ENCODE data around the gene FCER1G. TPM values are rescaled to one million over a fixed set of nuclear protein-coding genes. Genes with fewer than 3 reads are reported as not detected.
A peak's percentile ranks its signal among the peaks of the same experiment; 100 is the strongest.
"Not testable (repeated sequence)": the region's sequence is repeated elsewhere in the genome, so short reads cannot be mapped to it uniquely, and the experiment has no call there.

FCER1G gene
- total RNA-seq, 2 donors from 2014 or later: 0.49 to 7.4 TPM

DNA sequence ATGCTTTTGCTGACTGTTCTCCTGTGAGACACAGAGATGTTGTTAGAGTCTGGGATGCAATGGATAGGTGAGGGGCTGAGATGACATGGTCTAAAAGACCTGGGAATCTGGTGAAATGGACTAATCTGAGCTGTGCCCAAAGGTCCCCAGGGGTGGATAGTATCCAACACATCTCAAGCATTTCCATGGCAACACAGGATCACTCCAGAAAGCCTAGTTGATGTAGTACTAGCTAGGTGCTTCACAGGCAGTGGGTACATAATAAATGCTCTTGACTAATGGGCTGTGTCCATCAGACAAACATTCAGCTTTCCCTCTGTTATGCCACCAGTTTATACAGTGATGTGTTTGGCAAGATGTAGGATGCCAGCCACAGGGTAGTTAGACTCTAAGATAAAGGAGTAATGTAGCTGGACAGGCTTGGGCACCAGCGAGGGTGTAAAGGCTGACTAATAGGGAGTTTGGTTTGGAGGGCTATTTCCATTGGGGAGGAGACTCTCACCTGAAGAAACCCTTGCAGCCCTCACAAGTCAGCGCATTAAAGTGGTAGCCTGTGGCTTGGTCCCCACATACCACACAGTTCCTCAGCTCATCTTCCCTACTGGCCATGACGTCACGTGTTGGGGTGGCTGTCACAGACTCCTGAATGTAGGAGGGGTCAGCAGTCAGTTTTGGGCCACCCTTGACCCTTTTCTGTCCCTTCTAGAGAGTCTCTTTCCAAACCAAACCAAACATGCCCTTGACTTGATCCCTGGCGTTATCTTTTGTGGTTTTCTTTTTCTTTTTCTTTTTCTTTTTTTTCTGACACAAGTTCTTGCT is 21.1 kb downstream of the FCER1G start:
- Mint-ChIP-seq H3K27ac (no peak overlapping the region), H3K36me3 (no peaks in the 10 kb centered on the region)

DNA sequence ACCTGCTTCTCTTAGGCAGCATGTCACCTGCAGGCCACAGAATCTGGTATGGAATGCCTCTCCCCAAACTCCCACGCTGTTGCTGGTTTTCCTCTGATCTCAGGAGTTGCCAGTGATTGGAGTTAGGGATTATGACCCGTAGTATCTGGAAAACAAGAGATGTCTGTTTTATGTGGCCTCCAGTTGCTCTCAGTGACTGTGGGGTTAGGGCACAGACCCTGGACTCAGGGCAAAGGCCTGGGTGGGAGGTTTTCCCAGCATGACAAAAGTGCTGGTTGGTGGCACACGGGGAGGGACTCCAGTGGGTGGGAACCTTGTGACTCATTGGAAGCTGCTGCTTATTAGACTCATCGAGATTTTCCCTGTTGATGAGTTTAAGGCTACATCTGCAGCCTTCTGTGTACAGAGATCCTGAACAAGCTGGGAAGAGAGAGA is 23.0 kb downstream of the FCER1G start, which contains the start of gene NR1I3:
NR1I3 (minus strand) TSS at position 165 of the 435 bp plus-strand sequence. CDS start 1,638 bp downstream, outside the sequence.
- Mint-ChIP-seq H3K27ac (no peak within 1 kb of the TSS), H3K9me3 (no peaks in the 10 kb centered on the region), H3K36me3 (no peaks in the 10 kb centered on the region)
- DNase-seq (ENCODE audit: low spot score in 2 of 2) (no peak), ATAC-seq (no peak)

More for the DNA sequence above, 21.1 kb downstream of the FCER1G start:
- no peak for ATAC-seq
- no peaks in the 10 kb centered on the region for H3K9me3 Mint-ChIP-seq
- DNase-seq (ENCODE audit: low spot score in 2 of 2): no peak

DNA sequence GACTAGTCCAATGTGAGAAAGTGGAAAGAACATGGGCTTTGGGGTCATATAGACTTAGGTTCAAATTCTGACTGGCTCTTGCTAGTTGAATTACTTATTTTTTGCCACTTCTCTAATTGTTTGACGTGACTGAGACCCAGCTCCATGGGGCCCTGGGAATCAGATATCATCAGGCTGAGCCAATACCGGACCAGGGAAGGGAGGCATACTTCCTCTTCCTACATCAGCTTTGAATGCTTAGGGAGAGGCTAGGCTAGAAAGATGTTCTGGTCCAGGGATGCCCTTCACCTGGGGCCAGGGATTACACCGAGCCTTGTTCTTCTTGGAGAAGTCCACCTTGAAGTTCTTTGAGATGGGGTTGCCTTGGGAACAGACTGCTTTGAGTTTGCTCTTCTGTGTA is 26.6 kb downstream of the FCER1G start:
- H3K36me3 Mint-ChIP-seq: no peaks in the 10 kb centered on the region

DNA sequence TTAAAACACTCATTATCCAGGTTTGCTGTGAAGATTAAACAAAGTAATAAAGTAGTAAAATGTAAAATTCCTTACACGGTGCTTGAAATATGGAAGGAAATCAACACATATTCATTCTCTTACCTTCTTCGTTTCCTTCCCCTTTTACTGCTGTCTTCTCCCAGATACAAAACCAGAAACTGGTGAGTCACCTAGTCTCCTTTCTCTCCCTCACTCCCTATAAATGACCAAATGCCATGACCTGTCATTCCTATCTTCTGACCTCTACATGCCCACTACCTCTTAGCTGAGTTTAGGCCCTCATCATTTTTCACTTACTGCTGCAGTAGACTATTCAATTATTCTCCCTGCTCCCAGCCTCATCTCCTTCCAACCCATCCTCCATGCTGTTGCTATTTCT is 27.2 kb downstream of the FCER1G start:
- no peak for ATAC-seq
- H3K9me3 Mint-ChIP-seq: no peaks in the 10 kb centered on the region

More for the DNA sequence above, 26.6 kb downstream of the FCER1G start:
- ATAC-seq (no peak), DNase-seq (ENCODE audit: low spot score in 2 of 2) (no peak)
- no peak overlapping the region for H3K27ac Mint-ChIP-seq
- H3K9me3 Mint-ChIP-seq: no peaks in the 10 kb centered on the region

DNA sequence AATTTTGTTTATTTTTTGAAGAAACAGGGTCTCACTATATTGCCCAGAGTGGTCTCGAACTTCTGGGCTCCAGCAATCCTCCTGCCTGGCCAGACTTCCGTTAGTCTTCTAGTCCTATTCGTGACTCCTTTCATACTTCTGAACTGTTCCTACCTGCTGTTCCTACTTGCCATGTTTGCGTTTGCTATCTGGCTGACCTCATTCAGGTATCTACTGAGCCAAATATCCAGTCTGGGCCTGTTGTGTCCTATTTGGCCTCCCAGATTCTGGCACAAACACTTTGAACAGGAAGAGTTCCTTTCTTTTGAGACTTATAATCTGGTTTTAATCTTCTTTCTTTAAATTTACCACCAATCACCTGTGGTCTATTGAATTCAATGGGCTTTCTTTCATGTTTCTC is 29.8 kb downstream of the FCER1G start:
- Mint-ChIP-seq H3K27ac (no peak overlapping the region), H3K9me3 (peaks cover 0 to 3% of the 10 kb centered on the region in 2 donors), H3K36me3 (peaks cover 0 to 3% of the 10 kb centered on the region in 2 donors)
- ATAC-seq (no peak), DNase-seq (ENCODE audit: low spot score in 2 of 2) (no peak)

More for the DNA sequence above, 27.2 kb downstream of the FCER1G start:
- no peak for DNase-seq (ENCODE audit: low spot score in 2 of 2)
- Mint-ChIP-seq H3K36me3 (no peaks in the 10 kb centered on the region), H3K27ac (no peak overlapping the region)

DNA sequence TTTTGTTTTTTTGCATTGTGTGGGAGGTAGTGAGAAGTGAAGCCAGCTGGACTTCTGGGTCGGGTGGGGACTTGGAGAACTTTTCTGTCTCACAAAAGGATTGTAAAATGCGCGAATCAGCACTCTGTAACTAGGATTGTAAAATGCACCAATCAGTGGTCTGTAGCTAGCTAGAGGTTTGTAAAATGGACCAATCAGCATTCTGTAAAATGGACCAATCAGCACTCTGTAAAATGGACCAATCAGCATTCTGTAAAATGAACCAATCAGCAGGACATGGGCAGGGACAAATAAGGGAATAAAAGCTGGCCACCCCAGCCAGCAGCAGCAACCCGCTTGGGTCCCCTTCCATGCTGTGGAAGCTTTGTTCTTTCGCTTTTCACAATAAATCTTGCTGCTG is 35.0 kb downstream of the FCER1G start:
- not testable (repeated sequence) for ATAC-seq; DNase-seq (ENCODE audit: low spot score in 2 of 2); H3K9me3 Mint-ChIP-seq; H3K36me3 Mint-ChIP-seq; H3K27ac Mint-ChIP-seq

DNA sequence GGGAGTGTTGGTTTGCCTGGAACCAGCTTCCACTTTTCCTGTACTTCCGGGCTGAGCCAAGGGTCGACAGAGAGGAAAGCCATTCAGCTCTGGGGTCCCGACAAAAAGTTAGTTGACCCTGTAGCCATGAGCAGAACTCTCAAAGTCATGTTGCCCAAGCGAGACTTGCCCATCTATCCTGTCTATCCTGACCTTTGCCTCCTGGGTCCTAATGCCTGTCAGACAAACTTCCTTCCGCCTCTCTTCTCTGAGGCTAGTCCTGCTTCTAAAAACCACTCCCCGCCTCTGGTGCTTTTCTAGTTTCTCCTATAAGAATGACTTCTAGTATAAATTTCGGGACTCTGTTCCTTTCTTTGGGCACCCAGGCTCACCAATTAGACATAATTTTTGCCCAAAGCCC is 35.7 kb downstream of the FCER1G start:
- Mint-ChIP-seq H3K9me3 (peaks cover 4 to 8% of the 10 kb centered on the region in 2 donors), H3K36me3 (peaks cover 6 to 7% of the 10 kb centered on the region in 2 donors), H3K27ac (no peak overlapping the region)
- DNase-seq (ENCODE audit: low spot score in 2 of 2) (no peak), ATAC-seq (no peak)

DNA sequence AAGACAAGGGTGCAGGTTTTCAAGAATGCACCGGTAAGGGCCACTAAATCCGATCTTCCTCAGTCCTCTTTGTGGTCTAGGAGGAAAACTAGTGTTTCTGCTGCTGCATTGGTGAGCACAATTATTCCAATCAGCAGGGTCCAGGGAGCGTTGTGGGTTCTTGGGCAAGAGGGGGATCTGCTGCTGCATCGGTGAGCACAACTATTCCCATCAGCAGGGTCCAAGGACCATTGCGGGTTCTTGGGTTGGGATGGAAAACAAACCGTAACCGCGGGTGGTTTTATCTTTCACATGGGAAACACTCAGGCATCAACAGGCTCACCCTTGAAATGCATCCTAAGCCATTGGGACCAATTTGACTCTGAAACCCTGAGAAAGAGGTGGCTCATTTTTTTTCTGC is 36.5 kb downstream of the FCER1G start:
- Mint-ChIP-seq H3K36me3 (peaks cover 9 to 12% of the 10 kb centered on the region in 2 donors), H3K9me3 (peaks cover 4 to 8% of the 10 kb centered on the region in 2 donors), H3K27ac (no peak overlapping the region)
- no peak for DNase-seq (ENCODE audit: low spot score in 2 of 2)
- ATAC-seq: no peak

DNA sequence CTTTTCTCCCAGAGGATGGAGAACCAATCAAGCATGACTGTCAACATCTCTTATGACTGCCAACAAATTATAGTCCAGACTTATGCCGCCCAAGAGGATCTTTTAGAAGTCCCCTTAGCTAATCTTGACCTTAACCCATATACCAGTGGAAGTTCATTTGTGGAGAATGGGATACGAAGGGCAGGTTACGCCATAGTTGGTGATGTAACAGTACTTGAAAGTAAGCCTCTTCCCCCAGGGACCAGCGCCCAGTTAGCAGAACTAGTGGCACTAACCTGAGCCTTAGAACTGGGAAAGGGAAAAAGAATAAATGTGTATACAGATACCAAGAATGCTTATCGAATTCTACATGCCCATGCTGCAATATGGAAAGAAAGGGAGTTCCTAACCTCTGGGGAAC is 40.2 kb downstream of the FCER1G start:
- ATAC-seq, H3K27ac Mint-ChIP-seq: not testable (repeated sequence)
- H3K9me3 Mint-ChIP-seq: peaks cover 9 to 16% of the 10 kb centered on the region in 2 donors

DNA sequence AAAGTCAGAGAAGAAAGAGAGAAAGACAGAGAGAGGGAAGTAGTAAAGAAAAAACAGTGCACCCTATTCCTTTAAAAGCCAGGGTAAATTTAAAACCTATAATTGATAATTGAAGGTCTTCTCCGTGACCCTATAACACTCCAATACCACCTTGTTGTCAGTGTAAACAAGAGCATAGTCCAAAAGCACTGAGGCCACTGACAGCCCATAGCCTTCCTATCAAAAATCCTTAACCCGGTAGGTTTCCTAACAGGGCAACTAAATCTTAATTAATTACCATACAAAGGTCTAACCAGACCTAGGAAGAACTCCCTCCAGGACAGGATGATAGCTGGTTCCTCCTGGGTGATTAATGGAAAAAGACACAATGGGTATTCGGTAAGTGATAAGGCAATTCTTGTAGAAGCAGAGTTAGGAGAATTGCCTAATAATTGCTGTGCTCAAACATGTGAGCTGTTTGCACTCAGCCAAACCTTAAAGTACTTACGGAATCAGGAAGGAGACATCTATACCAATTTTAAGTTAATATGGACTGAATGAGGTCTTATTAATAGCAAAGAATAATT is 40.9 kb downstream of the FCER1G start:
- not testable (repeated sequence) for ATAC-seq; DNase-seq (ENCODE audit: low spot score in 2 of 2); H3K27ac Mint-ChIP-seq
- Mint-ChIP-seq H3K9me3 (peaks cover 9 to 16% of the 10 kb centered on the region in 2 donors), H3K36me3 (peaks cover 27 to 34% of the 10 kb centered on the region in 2 donors)

More for the DNA sequence above, 40.2 kb downstream of the FCER1G start:
- not testable (repeated sequence) for DNase-seq (ENCODE audit: low spot score in 2 of 2)
- peaks cover 27 to 31% of the 10 kb centered on the region in 2 donors for H3K36me3 Mint-ChIP-seq

DNA sequence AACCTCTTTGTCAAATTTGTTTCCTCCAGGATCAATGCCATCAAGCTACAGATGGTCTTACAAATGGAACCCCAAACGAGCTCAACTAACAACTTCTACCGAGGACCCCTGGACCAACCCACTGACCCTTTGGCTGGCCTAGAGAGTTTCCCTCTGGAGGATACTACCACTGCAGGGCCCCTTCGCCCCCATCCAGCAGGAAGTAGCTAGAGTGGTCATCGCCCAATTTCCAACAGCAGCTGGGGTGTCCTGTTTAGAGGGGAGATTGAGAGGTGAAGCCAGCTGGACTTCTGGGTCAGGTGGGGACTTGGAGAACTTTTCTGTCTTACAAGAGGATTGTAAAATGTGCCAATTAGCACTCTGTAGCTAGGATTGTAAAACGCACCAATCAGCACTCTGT is 42.0 kb downstream of the FCER1G start:
- H3K9me3 Mint-ChIP-seq: peaks cover 9 to 16% of the 10 kb centered on the region in 2 donors
- ATAC-seq, H3K27ac Mint-ChIP-seq: not testable (repeated sequence)
- peaks cover 27 to 34% of the 10 kb centered on the region in 2 donors for H3K36me3 Mint-ChIP-seq
- DNase-seq (ENCODE audit: low spot score in 2 of 2): peak in 1 of 2 donors; percentile 8

DNA sequence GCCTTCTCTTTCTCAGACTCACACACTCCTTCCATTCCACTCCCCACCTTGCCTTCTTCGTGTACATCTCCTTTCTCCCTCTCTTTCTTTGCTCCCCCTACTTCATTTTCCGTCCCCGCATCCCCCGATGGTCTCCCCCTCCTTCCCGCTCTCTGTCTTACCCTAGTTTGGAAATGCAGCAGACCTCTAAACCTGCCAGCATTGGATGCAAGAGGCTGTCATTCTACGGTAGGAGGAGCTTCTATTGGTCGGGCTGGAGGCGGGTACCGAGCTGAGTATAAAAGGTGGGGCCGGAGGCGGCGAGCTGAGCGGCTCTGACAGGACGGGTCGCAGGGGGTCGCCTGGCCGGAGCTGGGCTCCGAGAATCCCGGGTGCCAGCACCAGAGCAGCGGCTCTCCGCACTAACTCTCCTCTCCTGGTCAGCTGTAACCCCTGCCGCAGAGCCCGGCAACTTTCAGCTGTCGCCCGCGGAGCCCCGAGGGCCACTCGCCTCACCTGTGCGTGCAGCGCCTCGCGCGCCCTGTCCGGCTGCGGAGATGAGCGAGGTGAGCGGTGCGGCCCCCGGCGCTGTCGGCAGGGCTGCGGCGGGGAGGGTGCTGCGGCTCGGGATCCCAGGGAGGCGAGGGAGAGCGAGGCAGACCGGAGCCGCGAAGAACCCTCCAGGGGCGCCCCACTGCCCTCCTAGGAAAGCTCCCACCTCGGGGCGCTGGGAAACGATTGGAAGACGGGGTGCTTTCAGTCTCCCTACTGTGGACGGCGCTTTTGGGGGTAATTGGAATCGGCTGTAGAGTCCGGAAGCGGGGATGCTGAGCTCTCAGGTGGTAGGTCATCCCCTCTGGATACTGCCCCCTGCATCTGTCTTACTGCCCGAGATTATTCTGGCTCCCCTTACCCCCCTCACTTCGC is 43.6 kb downstream of the FCER1G start, which contains the start of gene PCP4L1:
PCP4L1 (plus strand) TSS at position 307 of the 906 bp plus-strand sequence; CDS start at position 537, 230 bp downstream.
- peak in 1 of 2 donors; percentile 58 for DNase-seq (ENCODE audit: low spot score in 2 of 2)
- Mint-ChIP-seq H3K27ac (no peak within 1 kb of the TSS), H3K9me3 (peaks cover 9 to 16% of the 10 kb centered on the region in 2 donors), H3K36me3 (peaks cover 27 to 34% of the 10 kb centered on the region in 2 donors)
- ATAC-seq: peak; percentile 94 to 95

DNA sequence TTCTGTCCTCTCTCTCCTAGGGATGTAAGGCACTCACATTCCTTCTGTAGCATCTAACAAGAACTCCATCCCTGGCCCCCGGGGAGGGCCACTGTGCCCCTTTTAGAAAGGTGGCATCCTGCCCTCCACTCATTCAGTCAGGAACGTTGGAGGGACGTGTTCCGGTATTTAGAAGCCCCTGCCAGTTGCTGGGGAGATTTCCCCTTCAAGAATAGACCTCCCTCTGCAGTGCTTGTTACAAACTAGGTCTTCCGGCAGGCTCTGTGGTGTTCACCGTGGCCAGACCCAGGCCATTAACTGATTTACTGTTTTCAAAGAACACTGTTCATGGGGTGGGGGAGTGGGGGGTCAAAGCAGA is 44.2 kb downstream of the FCER1G start:
- ATAC-seq (no peak), DNase-seq (ENCODE audit: low spot score in 2 of 2) (no peak)
- no peak overlapping the region for H3K27ac Mint-ChIP-seq
- H3K9me3 Mint-ChIP-seq: peaks cover 9 to 16% of the 10 kb centered on the region in 2 donors
- peaks cover 27 to 34% of the 10 kb centered on the region in 2 donors for H3K36me3 Mint-ChIP-seq

DNA sequence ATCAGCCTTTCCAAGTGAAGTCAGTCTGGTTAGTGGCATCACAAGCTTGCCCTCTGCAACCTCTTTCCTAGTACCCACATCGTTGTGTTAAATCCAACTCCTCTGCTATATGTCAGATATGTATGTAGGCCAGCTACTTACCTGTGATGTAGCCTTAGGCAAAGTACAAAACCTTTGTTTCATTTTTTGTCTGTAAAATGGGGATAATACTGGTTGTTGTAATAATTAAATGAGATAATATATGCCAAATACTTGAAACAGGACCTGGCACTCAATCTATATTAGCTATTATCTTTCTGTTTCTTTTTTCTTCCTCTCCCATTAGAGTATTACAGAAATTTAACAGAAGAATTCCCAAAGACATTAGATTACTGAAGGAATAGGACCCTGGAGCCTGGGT is 44.7 kb downstream of the FCER1G start:
- no peak for DNase-seq (ENCODE audit: low spot score in 2 of 2)
- no peak overlapping the region for H3K27ac Mint-ChIP-seq
- ATAC-seq: no peak

DNA sequence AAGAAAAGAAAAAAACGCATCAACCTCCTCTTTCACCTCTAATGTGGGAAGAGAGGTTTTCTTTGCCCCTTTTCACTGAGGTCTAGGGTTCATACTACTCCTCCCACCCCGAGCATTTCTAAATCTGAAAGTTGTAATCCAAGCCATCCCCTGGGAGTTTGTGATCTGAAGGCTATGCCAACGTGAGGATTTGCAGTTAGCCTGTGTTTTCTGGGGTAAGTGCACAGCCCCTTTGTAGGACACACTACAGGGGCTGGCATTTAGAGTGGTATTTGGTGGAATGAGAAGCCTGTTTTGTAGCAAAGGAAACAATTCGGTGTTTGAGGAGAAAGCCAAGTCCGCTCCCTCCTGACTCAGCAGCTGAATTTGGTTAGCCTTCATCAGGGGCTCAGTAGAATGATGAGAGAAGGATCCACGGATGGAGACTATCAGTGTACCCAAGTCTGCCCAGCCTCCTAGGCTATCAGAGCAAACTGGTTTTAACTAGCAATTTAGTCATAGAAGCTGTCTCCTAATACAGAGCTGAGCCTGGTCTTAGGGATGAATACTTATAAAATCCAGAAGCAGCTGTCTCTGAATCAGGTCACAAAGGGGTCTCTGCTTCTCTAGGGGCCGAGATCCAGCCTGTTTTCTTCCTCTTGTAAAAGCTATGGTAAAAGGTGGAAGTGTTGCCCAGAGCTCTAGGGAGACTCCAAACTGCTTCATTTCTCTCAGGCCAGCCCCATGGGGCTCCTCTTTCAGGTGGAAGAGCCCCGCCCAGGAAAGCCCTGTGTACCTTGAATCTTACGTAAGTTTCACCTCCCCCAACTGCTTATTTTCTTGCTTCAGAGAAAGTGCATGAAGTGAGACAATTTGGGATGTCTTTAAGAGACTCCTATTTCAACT is 45.5 kb downstream of the FCER1G start:
- Mint-ChIP-seq H3K27ac (no peak overlapping the region), H3K36me3 (peaks cover 27 to 29% of the 10 kb centered on the region in 2 donors), H3K9me3 (peaks cover 7 to 13% of the 10 kb centered on the region in 2 donors)
- ATAC-seq: no peak
- DNase-seq (ENCODE audit: low spot score in 2 of 2): no peak

More for the DNA sequence above, 44.7 kb downstream of the FCER1G start:
- Mint-ChIP-seq H3K36me3 (peaks cover 27 to 34% of the 10 kb centered on the region in 2 donors), H3K9me3 (peaks cover 9 to 16% of the 10 kb centered on the region in 2 donors)
